Mesothelial cell of epicardium (in vitro differentiated cells): ENCODE measurements around the gene EHD4. TPM values are rescaled to one million over a fixed set of nuclear protein-coding genes. Genes with fewer than 3 reads are reported as not detected.

Source experiments
- DNase-seq, 2 experiments: peaks; one replicate each; pipeline ENCODE4 v3.0.0; 2021; ENCODE audit warnings: low spot score in 2 of 2; ENCODE audit not compliant: unreplicated experiment in 2 of 2
- H3K27ac Mint-ChIP-seq: 2 replicates; pipeline ENCODE4 v1.8.0; 2021; ENCODE audit warnings: mixed read lengths
- H3K27me3 Mint-ChIP-seq: 2 replicates; pipeline ENCODE4 v1.8.0; 2021; ENCODE audit warnings: low read depth, mixed read lengths
- H3K36me3 Mint-ChIP-seq: 2 replicates; pipeline ENCODE4 v1.8.0; 2021; ENCODE audit warnings: mixed read lengths
- H3K4me1 Mint-ChIP-seq: 2 replicates; pipeline ENCODE4 v1.8.0; 2021; ENCODE audit warnings: mixed read lengths
- H3K4me3 Mint-ChIP-seq: 2 replicates; pipeline ENCODE4 v1.8.0; 2021; ENCODE audit warnings: mild to moderate bottlenecking, moderate library complexity, mixed read lengths
- H3K9me3 Mint-ChIP-seq: 2 replicates; pipeline ENCODE4 v1.8.0; 2021; ENCODE audit warnings: mixed read lengths
- CTCF ChIP-seq: fragments of 200-600 bp; sonication (generic); IDR thresholded peaks from one replicate; pipeline ENCODE4 v1.5.0; 2021; ENCODE audit warnings: antibody characterized with exemption; ENCODE audit not compliant: unreplicated experiment
- total RNA-seq: library from RNA; stranded (reverse); gene quantifications from 3 replicates; pipeline ENCODE4 v1.2.1, GENCODE V29; 2021

The EHD4 gene
- total RNA-seq, 1 donor from 2014 or later = 16.1 TPM

- no peak for TF ChIP-seq CTCF
- Mint-ChIP-seq H3K36me3 (no peaks in the 10 kb centered on the region), H3K27me3 (no peaks in the 10 kb centered on the region), H3K27ac (no peak overlapping the region), H3K4me3 (no peak overlapping the region), H3K4me1 (peaks cover 12% of the 10 kb centered on the region), H3K9me3 (no peaks in the 10 kb centered on the region)
- DNase-seq = no peak
Measured at GRCh38 chr15:41855261-41855961, 116.9 kb downstream of the EHD4 start.

GRCh38 chr15:41854443-41854842 lies 117.9 kb downstream of the EHD4 start:
- Mint-ChIP-seq H3K4me3 (no peak overlapping the region), H3K27ac (no peak overlapping the region), H3K9me3 (no peaks in the 10 kb centered on the region), H3K4me1 (peaks cover 12% of the 10 kb centered on the region), H3K36me3 (no peaks in the 10 kb centered on the region), H3K27me3 (no peaks in the 10 kb centered on the region)
- DNase-seq = no peak
- TF ChIP-seq CTCF = no peak

DNA sequence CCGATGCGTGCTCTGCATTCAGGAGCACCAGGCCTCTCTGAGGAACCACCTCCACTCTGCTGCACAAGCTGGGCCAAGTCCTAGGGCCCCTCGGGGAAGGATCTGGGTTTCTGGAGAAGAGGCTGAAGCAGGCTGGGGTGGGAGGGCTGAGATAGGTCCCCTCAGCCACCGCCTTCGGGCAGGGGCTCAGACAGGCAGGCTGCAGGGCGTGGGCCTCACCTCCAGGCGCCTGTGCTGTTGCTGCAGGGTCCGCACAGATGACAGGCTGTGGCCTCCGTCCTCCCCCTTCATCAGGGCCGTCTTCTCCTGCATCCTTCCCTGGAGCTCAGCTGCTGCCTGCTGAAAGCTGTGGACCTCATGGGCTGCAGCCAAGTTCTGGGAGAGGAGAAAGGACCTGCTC lies 118.5 kb downstream of the EHD4 start:
- H3K4me1 Mint-ChIP-seq = peaks cover 12% of the 10 kb centered on the region
- no peak for DNase-seq
- no peaks in the 10 kb centered on the region for H3K9me3 Mint-ChIP-seq
- no peak for TF ChIP-seq CTCF
- H3K4me3 Mint-ChIP-seq = no peak overlapping the region
- no peaks in the 10 kb centered on the region for H3K36me3 Mint-ChIP-seq
- no peaks in the 10 kb centered on the region for H3K27me3 Mint-ChIP-seq
- H3K27ac Mint-ChIP-seq = no peak overlapping the region

- no peak for TF ChIP-seq CTCF
- DNase-seq = no peak
- no peak overlapping the region for H3K27ac Mint-ChIP-seq
Measured at GRCh38 chr15:41852736-41853590, 119.4 kb downstream of the EHD4 start.

GRCh38 chr15:41851755-41852370 lies 120.5 kb downstream of the EHD4 start:
- Mint-ChIP-seq H3K9me3 (no peaks in the 10 kb centered on the region), H3K4me3 (no peak overlapping the region), H3K27ac (no peak overlapping the region), H3K4me1 (peaks cover 10% of the 10 kb centered on the region), H3K36me3 (peaks cover 7% of the 10 kb centered on the region), H3K27me3 (no peaks in the 10 kb centered on the region)
- DNase-seq = no peak
- no peak for TF ChIP-seq CTCF

More at GRCh38 chr15:41852736-41853590, 119.4 kb downstream of the EHD4 start:
- Mint-ChIP-seq H3K4me1 (peaks cover 12% of the 10 kb centered on the region), H3K36me3 (peaks cover 4% of the 10 kb centered on the region), H3K9me3 (no peaks in the 10 kb centered on the region), H3K4me3 (no peak overlapping the region), H3K27me3 (no peaks in the 10 kb centered on the region)
